Right ventricle myocardium inferior (tissue), 1 donor: Measurements from ENCODE around the gene CARMIL1. TPM values are rescaled to one million over a fixed set of nuclear protein-coding genes. Genes with fewer than 3 reads are reported as not detected.

ENCODE experiments used
- ATAC-seq: fragments of 200-7000 bp; cut with Tn5 transposase; one replicate; pipeline ENCODE4 v1.9.1; 2020; ENCODE audit warnings: mild to moderate bottlenecking, moderate library complexity
- DNase-seq: peaks from one replicate; pipeline ENCODE4 v3.0.0; 2021; ENCODE audit errors: missing footprints
- intact Hi-C: fragments of 100-400 bp; cut with DNase I; formaldehyde crosslinking; loops from one replicate; pipeline ENCODE4 v1.11.0; 2022
- total RNA-seq: library from RNA; stranded (reverse); fragmentation: NEBNext Ultra II Directional; extraction: Animal tissue kit (Norgen Biotek cat#: 25700); gene quantifications from one replicate; pipeline ENCODE4 v1.2.1, GENCODE V29; 2021
- donor health status: DM: no; HTN: yes; CAD: no; lungs with severe emphysema.

CARMIL1 gene
- total RNA-seq, 1 donor from 2014 or later = 5.4 TPM

DNA sequence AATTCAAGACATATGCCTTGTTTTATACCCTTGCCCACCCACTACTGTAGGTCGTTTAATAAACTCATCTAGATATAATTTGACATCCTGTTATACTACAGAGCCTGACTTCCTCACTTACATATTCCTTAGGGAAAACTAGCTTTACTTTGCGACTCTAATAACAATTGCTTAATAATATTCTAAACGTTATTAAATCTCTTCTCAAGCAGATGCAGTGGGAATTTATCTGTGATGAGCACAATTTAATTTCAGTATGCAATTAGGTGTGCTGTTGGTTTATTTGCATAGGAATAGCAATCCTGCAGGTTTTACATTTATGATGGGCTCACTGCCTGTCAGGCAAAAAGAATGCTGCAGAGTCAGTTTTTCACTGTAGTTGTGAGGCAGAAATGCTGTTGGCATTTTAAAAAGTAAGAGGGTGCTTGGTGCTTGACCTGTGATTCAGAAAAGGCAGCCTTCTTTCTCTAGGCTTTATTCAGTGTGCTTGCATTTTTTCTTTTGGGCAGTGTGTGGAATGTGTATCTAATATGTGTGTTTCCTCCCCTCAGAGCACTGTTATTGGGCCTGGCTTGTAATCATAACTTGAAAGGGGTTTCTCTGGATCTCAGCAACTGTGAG lies 220.6 kb downstream of the CARMIL1 start:
- no peak for ATAC-seq
- intact Hi-C loops = no loop called here

DNA sequence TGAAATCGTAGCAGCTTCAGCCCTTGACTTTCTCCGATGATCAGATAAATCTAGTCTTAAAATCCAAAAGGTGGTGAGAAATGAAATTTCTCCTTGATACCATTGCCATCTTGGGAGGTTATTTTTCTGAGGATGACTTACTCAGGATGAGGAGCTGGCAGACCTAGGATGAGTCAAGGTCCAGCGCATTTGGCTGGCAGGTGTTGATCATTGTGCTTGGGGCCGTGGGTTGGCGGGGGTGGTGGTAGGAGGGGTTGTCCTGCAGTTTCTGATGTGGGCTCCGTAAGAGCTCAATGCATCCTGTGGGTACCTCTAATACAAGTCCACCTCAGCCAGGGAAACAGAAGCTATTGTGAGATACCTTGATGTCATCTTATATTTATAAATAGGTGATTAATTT lies 224.5 kb downstream of the CARMIL1 start:
- intact Hi-C loops = no loop called here
- ATAC-seq (no peak), DNase-seq (no peak)

More for the DNA sequence above, 220.6 kb downstream of the CARMIL1 start:
- no peak for DNase-seq

DNA sequence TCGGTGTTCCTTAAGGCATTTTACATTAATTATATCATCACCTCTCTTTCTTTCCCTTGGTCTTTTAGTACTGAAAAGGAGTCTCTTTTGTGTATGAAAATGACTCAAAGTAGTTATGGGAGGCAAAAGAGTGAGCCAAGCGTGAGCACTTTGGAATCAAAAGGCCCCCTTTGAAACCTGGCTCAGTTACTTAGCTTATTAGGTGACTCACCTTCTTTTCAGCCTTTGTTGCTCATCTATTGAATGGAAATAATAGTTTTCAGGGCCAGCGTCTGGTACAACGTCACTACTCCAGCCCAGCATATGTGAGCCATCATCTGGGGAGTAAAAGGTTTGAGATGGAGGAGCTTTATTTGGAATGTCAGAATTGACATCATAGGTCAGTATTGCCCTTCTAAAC lies 225.5 kb downstream of the CARMIL1 start:
- intact Hi-C loops = no loop called here
- DNase-seq (no peak), ATAC-seq (no peak)

DNA sequence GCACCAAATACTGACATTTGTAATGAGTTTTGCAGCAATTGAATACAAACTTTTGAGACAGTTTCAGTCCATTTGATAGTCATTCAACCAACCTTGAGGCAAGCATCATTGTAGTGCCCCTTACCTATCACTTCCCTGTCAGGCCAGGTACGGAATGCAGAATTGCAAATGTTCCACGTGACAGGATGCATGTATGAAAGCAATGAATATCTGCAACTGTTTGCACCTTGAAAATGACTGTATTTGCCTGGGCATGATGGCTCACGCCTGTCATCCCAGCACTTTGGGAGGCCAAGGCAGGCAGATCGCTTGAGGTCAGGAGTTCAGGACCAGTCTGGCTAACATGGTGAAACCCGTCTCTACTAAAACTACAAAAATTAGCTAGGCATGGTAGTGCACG lies 226.8 kb downstream of the CARMIL1 start:
- intact Hi-C loops = no loop called here
- no peak for DNase-seq
- no peak for ATAC-seq

DNA sequence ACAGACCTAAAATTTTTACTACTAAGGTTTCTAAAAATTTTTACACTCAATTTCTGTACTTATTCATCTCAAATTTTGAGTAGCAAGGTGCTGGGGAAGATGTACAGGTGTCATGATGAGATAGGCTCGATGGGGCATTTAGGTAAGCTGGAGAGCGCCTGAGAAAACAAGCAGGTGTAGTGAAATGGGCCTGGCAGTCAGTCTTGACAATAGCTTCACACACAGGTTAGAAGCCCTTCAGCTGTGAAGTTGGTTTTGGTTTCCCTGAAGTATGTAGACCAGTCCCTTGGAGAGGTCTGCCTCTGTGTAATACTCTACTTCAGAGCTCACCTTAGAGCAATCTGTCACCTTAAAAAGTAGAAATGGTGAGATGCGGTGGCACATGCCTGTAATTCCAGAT lies 228.9 kb downstream of the CARMIL1 start:
- ATAC-seq = no peak
- intact Hi-C loops = no loop called here
- no peak for DNase-seq

DNA sequence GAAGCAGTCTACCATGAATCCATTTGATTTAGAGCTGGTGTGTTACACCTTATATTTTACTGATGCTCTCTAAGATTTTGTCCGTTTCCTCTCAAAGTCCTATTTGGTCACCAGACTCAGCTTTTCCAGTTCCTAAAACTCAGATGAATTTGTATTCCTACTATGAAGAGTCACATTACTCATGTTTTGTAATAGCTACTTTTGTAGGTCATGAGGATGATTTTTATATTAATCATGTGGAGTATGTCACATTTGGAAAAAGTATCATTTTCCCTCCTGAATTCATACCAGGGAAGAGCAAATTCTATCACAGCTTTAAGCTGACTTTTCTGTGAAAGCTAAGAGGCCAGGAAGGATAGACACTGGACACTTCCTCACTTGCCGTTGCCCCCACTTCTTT lies 232.2 kb downstream of the CARMIL1 start:
- ATAC-seq (no peak), DNase-seq (no peak)
- intact Hi-C loops = no loop called here

DNA sequence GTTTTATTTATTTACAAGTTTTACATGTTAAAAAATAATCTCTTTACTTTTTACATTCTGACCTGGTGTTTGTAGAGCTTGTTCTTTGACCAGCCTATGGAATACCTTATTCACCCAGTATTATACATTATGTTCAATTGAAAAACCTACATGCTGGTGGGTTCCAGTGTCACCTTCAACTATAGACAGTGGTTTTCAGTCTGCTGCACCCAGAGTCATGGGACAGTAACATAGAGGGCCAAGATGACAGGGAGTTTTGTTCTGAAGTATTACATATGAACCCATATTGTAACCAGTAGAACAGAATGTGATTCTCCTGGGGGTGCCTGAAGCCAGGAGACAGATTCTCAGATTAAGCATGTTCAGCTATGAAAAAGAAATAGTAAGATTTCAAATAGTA lies 233.4 kb downstream of the CARMIL1 start:
- DNase-seq (no peak), ATAC-seq (no peak)
- intact Hi-C loops = no loop called here

DNA sequence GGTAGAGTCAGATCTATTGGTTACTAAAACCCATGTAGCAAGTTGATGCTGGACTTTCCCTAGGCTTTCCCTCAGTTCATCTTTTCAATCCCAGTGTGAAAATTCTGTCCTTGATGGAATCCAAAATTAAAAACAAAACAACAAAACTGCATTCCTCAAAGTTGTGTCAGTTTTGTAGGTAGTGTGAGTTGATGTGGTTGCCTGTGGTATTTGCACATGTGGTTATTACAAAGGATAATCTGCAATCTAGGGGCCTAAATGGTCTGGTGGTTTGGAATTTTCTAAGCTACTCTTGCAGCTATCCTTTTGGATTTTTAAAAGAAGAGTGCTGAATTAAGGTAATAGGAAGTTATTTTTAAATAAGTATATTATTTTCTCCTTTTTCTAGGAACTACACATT lies 240.7 kb downstream of the CARMIL1 start:
- no peak for ATAC-seq
- intact Hi-C loops = no loop called here
- no peak for DNase-seq

DNA sequence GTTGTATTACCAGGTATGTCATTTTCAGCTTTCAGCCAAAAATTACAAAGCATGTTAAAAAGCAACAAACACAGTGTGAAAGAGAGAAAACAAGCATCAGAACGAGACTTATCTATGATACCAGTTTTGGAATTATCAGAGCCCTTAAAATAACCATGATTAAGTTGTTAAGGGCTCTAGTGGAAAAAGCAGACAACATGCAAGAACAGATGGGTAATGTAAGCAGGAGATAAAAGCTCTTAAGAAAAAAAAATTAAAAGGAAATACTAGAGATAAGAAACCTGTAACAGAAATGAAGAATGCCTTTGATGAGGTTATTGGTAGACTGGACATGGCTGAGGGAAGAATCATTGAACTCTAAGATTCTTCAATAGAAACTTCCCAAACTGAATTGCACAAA lies 245.4 kb downstream of the CARMIL1 start:
- DNase-seq (no peak), ATAC-seq (no peak)
- intact Hi-C loops = no loop called here

DNA sequence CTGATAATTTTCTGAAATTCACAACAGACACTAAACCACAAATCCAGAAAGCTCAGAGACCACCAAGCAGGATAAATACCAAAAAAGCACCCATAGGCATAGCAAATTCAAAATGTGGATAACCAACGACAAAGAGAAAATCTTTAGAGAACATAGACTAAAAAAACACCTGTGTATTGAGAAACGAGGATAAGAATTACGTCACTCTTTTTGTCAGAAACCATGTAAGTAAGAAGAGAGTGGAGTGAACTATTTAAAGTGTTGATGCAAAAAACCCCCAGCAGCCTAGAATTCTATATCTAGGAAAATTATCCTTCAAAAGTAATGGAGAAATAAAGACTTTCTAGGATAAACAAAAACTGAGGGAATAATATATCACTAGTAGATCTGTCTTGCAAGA lies 245.9 kb downstream of the CARMIL1 start:
- ATAC-seq = no peak

DNA sequence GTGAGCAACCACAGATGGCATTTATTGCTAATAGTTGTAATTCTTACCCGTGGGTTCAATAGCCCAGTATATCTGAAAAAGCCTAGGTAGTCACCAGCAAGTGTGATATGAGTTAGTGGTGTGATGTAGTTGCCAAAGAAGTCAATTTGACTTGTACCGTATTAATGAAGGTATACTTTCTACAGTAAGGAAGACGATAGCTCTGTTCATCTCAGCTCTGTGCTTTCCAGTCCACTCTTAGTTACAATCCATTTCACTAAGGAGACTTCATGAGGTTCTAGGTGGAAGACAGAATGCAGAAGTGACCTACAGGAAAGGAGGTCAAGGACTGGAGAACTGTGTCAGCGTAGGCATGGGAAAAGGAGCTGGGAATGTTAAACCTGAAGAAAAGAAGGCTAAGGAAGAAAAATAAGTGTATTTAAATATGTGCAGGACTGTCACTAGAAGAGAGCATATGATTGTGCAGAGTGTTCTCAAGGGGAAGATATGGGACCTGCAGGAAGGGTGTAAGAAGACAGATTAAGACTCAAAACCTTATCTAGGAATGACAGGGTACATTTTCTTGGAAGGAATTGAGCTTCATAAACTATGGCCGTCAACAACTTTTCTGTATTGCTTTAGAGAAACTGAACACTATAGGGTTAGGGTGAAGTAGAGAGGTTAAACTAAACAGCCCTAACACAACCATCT lies 255.9 kb downstream of the CARMIL1 start:
- ATAC-seq (no peak), DNase-seq (no peak)
- intact Hi-C loops = no loop called here

More for the DNA sequence above, 245.9 kb downstream of the CARMIL1 start:
- intact Hi-C loops = no loop called here
- DNase-seq = no peak

DNA sequence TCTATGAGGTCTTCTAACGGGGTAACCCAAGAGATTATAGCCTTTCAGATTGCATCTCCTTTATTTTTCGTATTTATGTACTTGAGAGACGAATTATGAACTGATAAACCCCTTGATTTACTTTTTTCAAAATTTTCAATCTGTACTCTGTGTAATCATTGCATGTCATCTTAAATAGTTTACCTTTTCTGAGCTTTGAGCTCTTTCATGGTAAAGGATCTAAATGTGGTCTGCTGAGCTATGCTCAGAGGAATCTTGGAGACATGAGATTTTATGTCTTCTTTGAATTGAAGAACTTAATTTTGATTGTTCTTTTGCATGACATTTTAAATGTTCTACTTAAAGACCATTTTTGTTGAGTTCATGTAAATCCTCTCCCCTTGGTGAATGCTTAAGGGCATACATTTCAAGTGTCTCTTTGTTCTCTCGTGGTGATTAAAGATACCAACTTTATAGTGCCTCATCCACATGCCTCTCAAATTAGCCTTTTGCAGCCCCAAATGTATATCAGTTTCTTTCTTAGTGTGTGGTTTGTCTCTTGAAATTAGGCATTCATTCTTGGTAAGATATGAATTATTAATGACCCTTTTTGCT lies 256.6 kb downstream of the CARMIL1 start:
- intact Hi-C loops = no loop called here

DNA sequence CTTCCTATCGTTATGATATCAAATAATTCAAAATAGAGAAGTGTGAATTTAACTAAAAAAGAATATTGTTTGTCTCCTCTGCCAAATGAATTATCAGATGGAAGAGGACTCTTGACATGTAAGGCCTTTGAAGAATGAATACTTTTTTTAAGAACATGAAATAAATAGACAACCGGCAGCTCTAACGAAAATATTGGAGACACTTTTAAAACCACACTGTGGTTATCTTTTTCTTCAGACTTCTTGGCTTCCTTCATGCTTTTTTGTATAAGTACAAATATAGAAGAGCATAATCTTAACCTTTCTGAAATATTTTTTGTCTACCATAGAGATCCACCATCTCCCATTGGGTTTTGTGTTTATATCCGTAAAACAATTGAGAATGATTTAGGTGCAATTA lies 257.6 kb downstream of the CARMIL1 start:
- intact Hi-C loops = no loop called here
- no peak for DNase-seq
- ATAC-seq = no peak

More for the DNA sequence above, 256.6 kb downstream of the CARMIL1 start:
- DNase-seq = no peak
- ATAC-seq = no peak

DNA sequence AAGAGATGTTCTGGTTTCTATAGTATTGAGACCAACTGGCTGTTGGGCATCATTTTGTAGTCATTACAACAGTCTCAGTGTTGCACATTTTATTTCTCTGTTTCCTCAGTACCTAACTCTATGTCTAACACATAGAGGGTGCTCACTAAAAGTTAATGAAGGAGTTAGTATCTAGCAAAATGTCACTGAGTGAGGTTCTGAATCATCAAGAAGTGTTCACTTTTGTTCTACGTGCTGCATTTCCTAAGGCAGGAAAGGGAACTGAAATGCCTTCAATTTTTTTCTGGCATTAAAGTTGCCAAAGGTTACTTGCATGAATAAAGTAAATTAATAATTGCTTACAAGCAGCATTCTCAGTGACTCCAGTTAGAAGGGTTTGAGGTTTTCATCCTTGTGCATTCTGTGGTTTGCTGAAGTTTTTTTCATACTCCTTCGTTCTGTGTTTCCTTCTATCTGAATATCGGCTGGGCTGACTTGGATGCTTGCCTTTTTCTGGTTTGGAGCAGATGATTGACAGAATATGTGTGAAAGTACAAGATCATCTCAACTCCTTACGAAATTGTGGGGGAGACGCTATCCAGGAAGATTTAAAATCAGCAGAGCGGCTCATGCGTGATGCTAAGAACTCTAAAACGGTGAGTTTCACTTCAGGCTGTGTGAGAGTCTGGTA lies 258.3 kb downstream of the CARMIL1 start:
- DNase-seq = no peak
- no peak for ATAC-seq
- intact Hi-C loops = no loop called here

DNA sequence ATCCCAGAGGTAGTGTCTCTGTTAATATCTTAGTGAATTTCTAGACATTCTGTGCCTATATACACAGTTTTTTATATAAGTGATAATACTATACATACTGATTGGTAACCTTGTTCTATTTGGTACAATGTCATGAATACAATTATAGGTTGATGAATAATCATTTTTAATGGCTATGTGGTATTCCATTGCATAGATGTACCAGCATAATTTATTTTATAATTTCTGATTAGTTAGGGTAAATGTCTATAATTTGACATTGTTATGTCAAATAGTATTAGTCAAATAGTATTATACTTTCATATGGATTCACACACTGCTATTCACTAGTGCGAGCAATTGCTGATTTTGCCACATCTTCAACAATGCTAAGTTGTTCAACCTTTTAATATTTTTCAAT lies 262.1 kb downstream of the CARMIL1 start:
- intact Hi-C loops = no loop called here

DNA sequence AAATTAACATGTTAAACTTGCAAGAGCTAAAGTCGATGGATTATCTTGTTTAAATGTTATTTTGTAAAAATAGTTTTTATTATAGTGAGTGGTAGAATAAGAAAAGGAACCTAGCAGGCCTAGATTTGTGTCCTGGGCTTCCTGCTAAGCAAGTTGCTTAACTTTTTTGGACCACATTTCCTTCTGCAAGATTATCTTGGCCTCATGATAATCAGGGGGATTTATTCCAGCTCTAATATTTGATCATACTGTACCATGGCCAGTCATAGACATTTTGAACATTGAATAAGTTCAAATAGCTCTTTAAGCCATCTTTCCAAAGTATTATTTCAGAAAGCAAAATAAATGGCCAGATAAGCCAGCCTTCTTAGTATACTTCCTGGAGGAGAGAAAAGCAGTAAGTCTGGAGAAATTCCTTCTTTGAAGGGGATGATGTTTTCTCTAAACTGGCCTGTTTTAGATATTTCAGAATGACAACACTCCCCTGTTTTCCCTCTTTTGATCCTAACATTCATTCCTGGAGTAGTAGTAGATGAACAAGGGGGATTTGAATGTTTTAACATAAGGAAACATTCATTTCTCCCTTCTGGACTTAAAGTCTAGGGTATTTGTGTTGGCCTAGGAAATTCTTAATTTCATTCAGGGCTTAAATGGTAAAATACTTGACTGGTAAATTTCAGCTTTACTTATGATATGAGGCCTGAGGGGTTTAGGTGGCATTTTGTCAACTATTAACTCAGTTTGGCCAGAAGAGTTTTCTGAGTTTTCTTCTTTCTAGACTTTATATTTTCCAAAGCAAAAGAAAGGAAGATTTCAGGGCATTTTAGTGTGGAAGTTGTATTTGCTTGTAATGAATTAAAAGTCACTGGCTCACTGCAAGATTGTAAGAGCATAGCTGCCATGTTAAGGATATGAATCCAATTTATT lies 264.1 kb downstream of the CARMIL1 start:
- intact Hi-C loops = no loop called here
- ATAC-seq (peak; percentile 61), DNase-seq (no peak)

More for the DNA sequence above, 262.1 kb downstream of the CARMIL1 start:
- no peak for ATAC-seq
- no peak for DNase-seq

DNA sequence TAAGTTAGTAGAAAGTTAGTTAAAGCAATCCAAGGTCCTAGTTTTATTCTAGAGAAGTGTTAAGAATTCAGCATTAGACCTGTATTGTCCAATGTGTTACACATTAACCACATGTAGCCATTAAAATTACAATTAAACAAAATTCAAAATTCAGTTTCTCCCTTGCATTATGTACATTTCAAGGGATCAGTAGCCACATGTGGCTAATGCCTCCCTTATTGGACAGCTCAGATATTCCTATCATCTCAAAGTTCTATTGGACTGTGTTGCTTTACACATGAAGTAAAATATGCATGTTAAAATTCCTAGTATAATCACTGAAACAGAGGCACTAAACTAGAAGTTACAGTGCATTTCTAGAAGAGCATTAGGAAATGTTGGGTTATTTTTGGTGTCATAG lies 265.7 kb downstream of the CARMIL1 start:
- intact Hi-C loops = no loop called here
- ATAC-seq = no peak
- DNase-seq = no peak

DNA sequence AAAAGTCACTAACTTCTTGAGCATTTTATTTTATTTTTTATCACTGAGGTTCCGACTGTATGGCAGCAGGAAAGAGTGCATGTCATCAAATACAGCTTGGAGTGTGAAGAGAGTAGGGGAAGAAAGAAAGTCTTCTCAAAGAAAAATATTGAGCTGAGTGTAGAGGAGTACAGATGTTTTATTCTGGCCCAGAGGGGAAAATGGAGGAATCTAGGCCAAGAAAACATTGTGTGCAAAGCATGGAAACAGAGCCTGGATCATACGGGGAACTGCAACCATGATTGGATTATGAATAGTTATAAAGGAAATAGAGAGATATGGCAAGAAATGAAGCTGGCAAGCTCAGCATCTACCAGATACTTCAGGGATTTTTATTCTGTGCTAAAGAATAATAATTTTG lies 268.6 kb downstream of the CARMIL1 start:
- intact Hi-C loops = no loop called here
- DNase-seq (no peak), ATAC-seq (peak; percentile 88)

DNA sequence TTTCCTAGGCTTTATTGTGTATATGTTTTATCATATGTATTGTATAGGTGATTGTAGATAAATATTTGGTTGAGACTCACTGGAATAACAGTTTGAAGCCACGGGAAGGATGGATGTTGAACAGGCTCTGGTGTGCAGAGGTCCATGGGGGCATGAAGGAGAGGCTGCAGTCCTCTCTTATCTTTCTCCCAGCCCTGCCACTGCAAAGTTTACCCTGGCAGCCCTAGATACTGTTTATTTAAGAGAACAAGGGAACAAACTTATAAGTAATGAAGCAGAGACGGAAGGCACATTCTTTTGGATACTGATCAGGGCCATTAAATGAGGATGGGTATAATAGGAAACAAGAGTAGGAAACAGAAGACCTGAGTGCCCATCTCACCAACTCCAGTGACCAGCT lies 269.3 kb downstream of the CARMIL1 start:
- intact Hi-C loops = no loop called here
- no peak for ATAC-seq
- DNase-seq = no peak
